A549 (cell line): ENCODE data around the gene DIP2C. TPM values are rescaled to one million over a fixed set of nuclear protein-coding genes. Genes with fewer than 3 reads are reported as not detected.

Experiments
- ATAC-seq, 2 experiments: fragments of 200-7000 bp in 1 of 2; fragments of >200 bp in 1 of 2; cut with Nextera tagmentation in 1 of 2; cut with Tn5 transposase in 1 of 2; 3 replicates each; pipeline versions ENCODE4 v1.8.0 to v1.9.1; 2018 to 2020; ENCODE audit warnings: mild to moderate bottlenecking in 1 of 2, moderate library complexity in 1 of 2
- CTCF ChIA-PET: fragments of 300-600 bp; sonication (Branson Sonifier 250); formaldehyde crosslinking; extraction: SDS; loops from one replicate; lab custom pipeline; 2021; ENCODE audit warnings: antibody characterized with exemption, inconsistent platforms; lab: Yijun Ruan, JAX
- POLR2A ChIA-PET: fragments of 350-600 bp; formaldehyde crosslinking; extraction: SDS; loops from one replicate; lab custom pipeline; 2021; ENCODE audit warnings: antibody characterized with exemption, inconsistent platforms; lab: Yijun Ruan, JAX
- DNase-seq, 2 experiments: peaks; one replicate each; pipeline versions ENCODE4 v3.0.0 to v3.0.0-alpha.2; 2011 to 2016; ENCODE audit warnings: low read depth in 1 of 2, low spot score in 1 of 2
- FAIRE-seq: peaks from 2 replicates; lab custom pipeline; 2011; peaks lifted over from hg19 to GRCh38; lab: Jason Lieb, UNC
- H3K27ac ChIP-seq, 2 experiments: fragments of >200 bp; sonication (Bioruptor Twin); formaldehyde crosslinking; 3 replicates each; pipeline ENCODE4 v1.5.1; 2016 to 2017
- H3K4me1 ChIP-seq: fragments of >200 bp; sonication (Bioruptor Twin); formaldehyde crosslinking; 3 replicates; pipeline ENCODE4 v1.6.1; 2016
- H3K4me2 ChIP-seq: fragments of >200 bp; sonication (Bioruptor Twin); formaldehyde crosslinking; 3 replicates; pipeline ENCODE4 v1.6.1; 2016
- H3K4me3 ChIP-seq: fragments of >200 bp; sonication (Bioruptor Twin); formaldehyde crosslinking; 3 replicates; pipeline ENCODE4 v1.5.1; 2016
- H3K9me3 ChIP-seq: fragments of >200 bp; sonication (Bioruptor Twin); formaldehyde crosslinking; 3 replicates; pipeline ENCODE4 v1.6.1; 2016
- BHLHE40 ChIP-seq: IDR thresholded peaks from 2 replicates; pipeline ENCODE4 v1.6.1; 2012; ENCODE audit warnings: low read depth, low read length, inconsistent platforms
- CBX2 ChIP-seq: fragments of 200-600 bp; sonication (generic); IDR thresholded peaks from 2 replicates; pipeline ENCODE4 v1.6.1; 2016; ENCODE audit warnings: low read depth, mild to moderate bottlenecking, borderline replicate concordance
- CHD2 ChIP-seq: fragments of 150-350 bp; IDR thresholded peaks from 2 replicates; pipeline ENCODE4 v1.6.1; 2014; ENCODE audit warnings: low read length; ENCODE audit not compliant: partially characterized antibody
- EHMT2 ChIP-seq: fragments of 200-600 bp; sonication (generic); IDR thresholded peaks from 2 replicates; pipeline ENCODE4 v1.6.1; 2016; ENCODE audit warnings: antibody characterized with exemption, low read depth, mild to moderate bottlenecking, moderate library complexity
- EP300 ChIP-seq, 2 experiments: fragments of >200 bp; sonication (Bioruptor Twin); formaldehyde crosslinking; IDR thresholded peaks; 2 replicates in 1 of 2; 3 replicates in 1 of 2; pipeline ENCODE4 v1.6.1; 2016 to 2017
- FOSB ChIP-seq: fragments of 250-450 bp; sonication (Bioruptor Pico); IDR thresholded peaks from 2 replicates; pipeline ENCODE4 v1.5.0; 2020; ENCODE audit warnings: mild to moderate bottlenecking, moderate library complexity
- HOXA7 ChIP-seq: fragments of 250-450 bp; sonication (Bioruptor Pico); IDR thresholded peaks from 2 replicates; pipeline ENCODE4 v1.5.0; 2020; ENCODE audit warnings: mild to moderate bottlenecking, moderate library complexity
- MYC ChIP-seq: IDR thresholded peaks from 2 replicates; pipeline ENCODE4 v1.6.1; 2012; ENCODE audit warnings: mild to moderate bottlenecking, inconsistent platforms, low read length, improper control_type of control experiment, borderline replicate concordance
- NFE2L2 ChIP-seq: fragments of 150-350 bp; conservative IDR thresholded peaks from 2 replicates; pipeline ENCODE4 v1.6.1; 2014; ENCODE audit warnings: low read length
- NPAS2 ChIP-seq: fragments of 250-450 bp; sonication (Bioruptor Pico); IDR thresholded peaks from 2 replicates; pipeline ENCODE4 v1.8.0; 2022; ENCODE audit warnings: mild to moderate bottlenecking, moderate library complexity, borderline replicate concordance
- NR3C1 ChIP-seq: fragments of >200 bp; sonication (Bioruptor Twin); formaldehyde crosslinking; IDR thresholded peaks from 3 replicates; pipeline ENCODE4 v1.6.1; 2017
- PHF8 ChIP-seq: fragments of 200-600 bp; sonication (generic); IDR thresholded peaks from 2 replicates; pipeline ENCODE4 v1.6.1; 2016; ENCODE audit warnings: low read depth, mild to moderate bottlenecking, antibody characterized with exemption, moderate library complexity, borderline replicate concordance
- POLR2A ChIP-seq: IDR thresholded peaks from 2 replicates; pipeline ENCODE4 v1.6.1; 2012; ENCODE audit warnings: mild to moderate bottlenecking, low read length
- RARB ChIP-seq: fragments of 250-450 bp; sonication (Bioruptor Pico); IDR thresholded peaks from 2 replicates; pipeline ENCODE4 v1.8.0; 2021; ENCODE audit warnings: mild to moderate bottlenecking, moderate library complexity
- RCOR1 ChIP-seq: fragments of 150-350 bp; IDR thresholded peaks from 2 replicates; pipeline ENCODE4 v1.6.1; 2014; ENCODE audit warnings: antibody characterized with exemption, low read length, low read depth
- RNF2 ChIP-seq: fragments of 200-600 bp; sonication (generic); IDR thresholded peaks from 2 replicates; pipeline ENCODE4 v1.6.1; 2016; ENCODE audit warnings: low read depth, mild to moderate bottlenecking, antibody characterized with exemption, moderate library complexity, borderline replicate concordance
- SREBF2 ChIP-seq: fragments of 450-650 bp; IDR thresholded peaks from 2 replicates; pipeline ENCODE4 v1.6.1; 2014; ENCODE audit warnings: mild to moderate bottlenecking, moderate library complexity
- WGBS: methylation state at CpG from one replicate; pipeline ENCODE4 v1.1.6; 2017; ENCODE audit errors: missing lambda C conversion rate; 5-methylcytosine and 5-hydroxymethylcytosine counted together
- polyA plus RNA-seq, 4 experiments: library from polyadenylated mRNA; depleted of rRNA in 3 of 4; stranded (reverse); fragments of >200 nt; fragmentation: RNase III in 1 of 4; extraction: RNeasy Plus Mini Kit Qiagen cat#74134 plus additional on column Dnase treatment in 1 of 4; gene quantifications; 2 replicates in 3 of 4; 3 replicates in 1 of 4; pipeline ENCODE4 v1.2.3, GENCODE V29; 2011 to 2017
- TF ChIP-seq, protein P1 (sequence below): fragments of >200 bp; sonication (Bioruptor Twin); formaldehyde crosslinking; IDR thresholded peaks from 2 replicates; pipeline ENCODE4 v1.6.1; 2016
- TF ChIP-seq, protein P2 (sequence below): fragments of >200 bp; sonication (Bioruptor Twin); formaldehyde crosslinking; IDR thresholded peaks from 3 replicates; pipeline ENCODE4 v1.5.1; 2016
- TF ChIP-seq, protein P3 (sequence below): fragments of 150-350 bp; IDR thresholded peaks from 2 replicates; pipeline ENCODE4 v1.6.1; 2014; ENCODE audit warnings: low read depth, mild to moderate bottlenecking, low read length
- TF ChIP-seq, protein P4 (sequence below): fragments of 250-450 bp; sonication (Bioruptor Pico); IDR thresholded peaks from 2 replicates; pipeline ENCODE4 v1.5.0; 2021; ENCODE audit warnings: mild to moderate bottlenecking, moderate library complexity, borderline replicate concordance
- TF ChIP-seq, protein P5 (sequence below): fragments of 250-450 bp; sonication (Bioruptor Pico); IDR thresholded peaks from 2 replicates; pipeline ENCODE4 v1.5.0; 2020; ENCODE audit warnings: low read depth, mild to moderate bottlenecking, moderate library complexity
- TF ChIP-seq, protein P6 (sequence below): IDR thresholded peaks from 2 replicates; pipeline ENCODE4 v1.6.1; 2012
- TF ChIP-seq, protein P7 (sequence below): fragments of 450-650 bp; IDR thresholded peaks from 2 replicates; pipeline ENCODE4 v1.6.1; 2014; ENCODE audit warnings: antibody characterized with exemption

Gene DIP2C
- polyA plus RNA-seq, 2 of the 4 experiments (the other 2 are of a cell fraction), result 3.7 to 5.0 TPM

DNA sequence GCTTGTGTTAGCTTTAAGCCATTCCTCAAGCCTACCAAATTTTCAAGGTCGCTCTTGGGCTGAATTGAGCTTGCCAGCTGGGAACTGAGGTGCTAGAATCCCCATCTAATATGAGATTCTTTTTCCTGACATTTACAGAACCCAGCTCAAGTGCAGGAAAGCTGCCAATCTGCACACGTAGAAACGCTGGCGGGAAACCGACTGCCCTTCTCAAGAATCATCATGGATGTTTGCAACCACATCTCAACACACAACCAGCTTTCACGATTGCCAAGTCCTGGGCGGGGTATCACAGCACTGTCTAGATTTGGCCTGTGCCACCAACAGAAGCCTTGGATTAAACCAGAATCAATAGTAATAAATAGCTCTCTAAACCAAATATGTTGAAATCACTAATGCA lies 203.7 kb downstream of the DIP2C start:
- no peaks in the 10 kb centered on the region for H3K9me3 ChIP-seq
- DNase-seq (no peak), FAIRE-seq (no peak), ATAC-seq (no peak)
- no peak for TF ChIP-seq BHLHE40
- TF ChIP-seq CBX2, result no peak
- TF ChIP-seq FOSB (CRISPR knock-in tag), result no peak
- TF ChIP-seq, protein P1, sequence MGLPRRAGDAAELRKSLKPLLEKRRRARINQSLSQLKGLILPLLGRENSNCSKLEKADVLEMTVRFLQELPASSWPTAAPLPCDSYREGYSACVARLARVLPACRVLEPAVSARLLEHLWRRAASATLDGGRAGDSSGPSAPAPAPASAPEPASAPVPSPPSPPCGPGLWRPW, result no peak
- TF ChIP-seq, protein P2, sequence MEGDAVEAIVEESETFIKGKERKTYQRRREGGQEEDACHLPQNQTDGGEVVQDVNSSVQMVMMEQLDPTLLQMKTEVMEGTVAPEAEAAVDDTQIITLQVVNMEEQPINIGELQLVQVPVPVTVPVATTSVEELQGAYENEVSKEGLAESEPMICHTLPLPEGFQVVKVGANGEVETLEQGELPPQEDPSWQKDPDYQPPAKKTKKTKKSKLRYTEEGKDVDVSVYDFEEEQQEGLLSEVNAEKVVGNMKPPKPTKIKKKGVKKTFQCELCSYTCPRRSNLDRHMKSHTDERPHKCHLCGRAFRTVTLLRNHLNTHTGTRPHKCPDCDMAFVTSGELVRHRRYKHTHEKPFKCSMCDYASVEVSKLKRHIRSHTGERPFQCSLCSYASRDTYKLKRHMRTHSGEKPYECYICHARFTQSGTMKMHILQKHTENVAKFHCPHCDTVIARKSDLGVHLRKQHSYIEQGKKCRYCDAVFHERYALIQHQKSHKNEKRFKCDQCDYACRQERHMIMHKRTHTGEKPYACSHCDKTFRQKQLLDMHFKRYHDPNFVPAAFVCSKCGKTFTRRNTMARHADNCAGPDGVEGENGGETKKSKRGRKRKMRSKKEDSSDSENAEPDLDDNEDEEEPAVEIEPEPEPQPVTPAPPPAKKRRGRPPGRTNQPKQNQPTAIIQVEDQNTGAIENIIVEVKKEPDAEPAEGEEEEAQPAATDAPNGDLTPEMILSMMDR, result no peak
- TF ChIP-seq NR3C1, result no peak
- TF ChIP-seq, protein P3, sequence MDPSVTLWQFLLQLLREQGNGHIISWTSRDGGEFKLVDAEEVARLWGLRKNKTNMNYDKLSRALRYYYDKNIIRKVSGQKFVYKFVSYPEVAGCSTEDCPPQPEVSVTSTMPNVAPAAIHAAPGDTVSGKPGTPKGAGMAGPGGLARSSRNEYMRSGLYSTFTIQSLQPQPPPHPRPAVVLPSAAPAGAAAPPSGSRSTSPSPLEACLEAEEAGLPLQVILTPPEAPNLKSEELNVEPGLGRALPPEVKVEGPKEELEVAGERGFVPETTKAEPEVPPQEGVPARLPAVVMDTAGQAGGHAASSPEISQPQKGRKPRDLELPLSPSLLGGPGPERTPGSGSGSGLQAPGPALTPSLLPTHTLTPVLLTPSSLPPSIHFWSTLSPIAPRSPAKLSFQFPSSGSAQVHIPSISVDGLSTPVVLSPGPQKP, result no peak
- no peak for TF ChIP-seq RNF2
- TF ChIP-seq EP300 (IDR thresholded peaks at IDR 0.05), result no peak
- no peak for TF ChIP-seq CHD2
- no peak for TF ChIP-seq EHMT2
- no peak for TF ChIP-seq MYC
- TF ChIP-seq PHF8, result no peak
- TF ChIP-seq HOXA7, result no peak
- TF ChIP-seq, protein P4, sequence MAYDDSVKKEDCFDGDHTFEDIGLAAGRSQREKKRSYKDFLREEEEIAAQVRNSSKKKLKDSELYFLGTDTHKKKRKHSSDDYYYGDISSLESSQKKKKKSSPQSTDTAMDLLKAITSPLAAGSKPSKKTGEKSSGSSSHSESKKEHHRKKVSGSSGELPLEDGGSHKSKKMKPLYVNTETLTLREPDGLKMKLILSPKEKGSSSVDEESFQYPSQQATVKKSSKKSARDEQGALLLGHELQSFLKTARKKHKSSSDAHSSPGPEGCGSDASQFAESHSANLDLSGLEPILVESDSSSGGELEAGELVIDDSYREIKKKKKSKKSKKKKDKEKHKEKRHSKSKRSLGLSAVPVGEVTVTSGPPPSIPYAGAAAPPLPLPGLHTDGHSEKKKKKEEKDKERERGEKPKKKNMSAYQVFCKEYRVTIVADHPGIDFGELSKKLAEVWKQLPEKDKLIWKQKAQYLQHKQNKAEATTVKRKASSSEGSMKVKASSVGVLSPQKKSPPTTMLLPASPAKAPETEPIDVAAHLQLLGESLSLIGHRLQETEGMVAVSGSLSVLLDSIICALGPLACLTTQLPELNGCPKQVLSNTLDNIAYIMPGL, result no peak
- TF ChIP-seq NPAS2 (CRISPR knock-in tag), result no peak
- H3K4me1 ChIP-seq, result peaks cover 5% of the 10 kb centered on the region; the same call in 1 of the 3 replicates
- H3K27ac ChIP-seq, result no peak overlapping the region
- 96% methylated on average over 7 of the region's 7 CpGs for WGBS
- POLR2A ChIA-PET, result no interaction called here
- CTCF ChIA-PET, result interaction anchor here (1.4 kb wide), 1 partner anchor 25 kb away, joined by 5 read pairs; no protein-coding TSS in a partner anchor
- H3K4me3 ChIP-seq, result no peak overlapping the region
- H3K4me2 ChIP-seq, result no peak overlapping the region

DNA sequence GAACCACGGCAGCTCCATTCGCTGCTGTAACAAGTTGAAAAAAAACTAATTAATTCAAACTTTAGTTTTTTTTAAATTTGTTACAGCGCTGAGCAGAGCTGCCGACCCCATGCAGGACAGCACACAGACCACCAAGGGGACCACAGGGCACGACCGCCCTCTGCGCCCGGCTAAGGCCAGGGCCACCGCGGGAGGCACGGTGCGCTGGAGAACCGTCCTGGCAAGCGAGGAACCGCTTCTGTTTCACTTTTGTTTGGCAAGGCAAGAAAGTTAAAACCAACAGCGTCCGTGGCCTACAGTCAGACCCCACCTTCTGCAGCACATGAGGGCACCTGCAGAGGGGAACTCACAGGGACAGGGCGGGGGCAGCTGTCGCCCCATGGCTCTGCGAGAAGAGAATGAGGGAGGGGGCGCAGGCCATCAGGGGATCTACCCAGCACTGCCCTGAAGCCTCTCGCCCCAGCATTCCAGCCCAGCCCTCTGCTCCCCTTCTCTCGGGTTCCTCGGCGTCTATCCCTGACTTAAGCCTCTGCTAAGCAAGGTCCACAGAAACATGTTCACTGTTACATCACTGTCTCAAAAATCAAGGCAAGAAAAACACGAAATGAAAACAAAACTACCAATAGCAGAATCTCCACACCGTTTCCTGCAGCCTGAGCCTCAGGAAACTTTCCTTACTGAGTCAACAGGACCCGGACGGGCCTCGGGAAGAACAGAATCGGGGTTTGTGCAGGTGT lies 204.4 kb downstream of the DIP2C start:
- FAIRE-seq, result no peak
- TF ChIP-seq SREBF2 (no peak), MYC (no peak), RCOR1 (no peak), NFE2L2 (no peak), RARB (CRISPR knock-in tag) (no peak), POLR2A (no peak), NPAS2 (CRISPR knock-in tag) (no peak)
- TF ChIP-seq, protein P5, sequence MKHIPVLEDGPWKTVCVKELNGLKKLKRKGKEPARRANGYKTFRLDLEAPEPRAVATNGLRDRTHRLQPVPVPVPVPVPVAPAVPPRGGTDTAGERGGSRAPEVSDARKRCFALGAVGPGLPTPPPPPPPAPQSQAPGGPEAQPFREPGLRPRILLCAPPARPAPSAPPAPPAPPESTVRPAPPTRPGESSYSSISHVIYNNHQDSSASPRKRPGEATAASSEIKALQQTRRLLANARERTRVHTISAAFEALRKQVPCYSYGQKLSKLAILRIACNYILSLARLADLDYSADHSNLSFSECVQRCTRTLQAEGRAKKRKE (CRISPR knock-in tag), result no peak
- TF ChIP-seq, protein P6, sequence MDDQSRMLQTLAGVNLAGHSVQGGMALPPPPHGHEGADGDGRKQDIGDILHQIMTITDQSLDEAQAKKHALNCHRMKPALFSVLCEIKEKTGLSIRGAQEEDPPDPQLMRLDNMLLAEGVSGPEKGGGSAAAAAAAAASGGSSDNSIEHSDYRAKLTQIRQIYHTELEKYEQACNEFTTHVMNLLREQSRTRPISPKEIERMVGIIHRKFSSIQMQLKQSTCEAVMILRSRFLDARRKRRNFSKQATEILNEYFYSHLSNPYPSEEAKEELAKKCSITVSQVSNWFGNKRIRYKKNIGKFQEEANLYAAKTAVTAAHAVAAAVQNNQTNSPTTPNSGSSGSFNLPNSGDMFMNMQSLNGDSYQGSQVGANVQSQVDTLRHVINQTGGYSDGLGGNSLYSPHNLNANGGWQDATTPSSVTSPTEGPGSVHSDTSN, result no peak
- TF ChIP-seq, protein P4, result no peak
- TF ChIP-seq, protein P7, sequence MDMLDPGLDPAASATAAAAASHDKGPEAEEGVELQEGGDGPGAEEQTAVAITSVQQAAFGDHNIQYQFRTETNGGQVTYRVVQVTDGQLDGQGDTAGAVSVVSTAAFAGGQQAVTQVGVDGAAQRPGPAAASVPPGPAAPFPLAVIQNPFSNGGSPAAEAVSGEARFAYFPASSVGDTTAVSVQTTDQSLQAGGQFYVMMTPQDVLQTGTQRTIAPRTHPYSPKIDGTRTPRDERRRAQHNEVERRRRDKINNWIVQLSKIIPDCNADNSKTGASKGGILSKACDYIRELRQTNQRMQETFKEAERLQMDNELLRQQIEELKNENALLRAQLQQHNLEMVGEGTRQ, result no peak
- TF ChIP-seq, all 56 proteins: peak for 0
- Histone ChIP-seq H3K4me1 (peaks cover 5% of the 10 kb centered on the region; the same call in 1 of the 3 replicates), H3K4me3 (peak overlapping the region; percentile 33), H3K27ac (peak overlapping the region; percentile 39 to 74; a peak in 5 of 6 replicates), H3K9me3 (no peaks in the 10 kb centered on the region), H3K4me2 (peak overlapping the region; percentile 84)
- ChIA-PET POLR2A (no interaction called here), CTCF (interaction anchor here (0.9 to 1.4 kb wide), 2 partner anchors 26 to 305 kb away, joined by 3 to 5 read pairs; no protein-coding TSS in a partner anchor)
- DNase-seq, result no peak
- peak; percentile 7 to 53; a peak in 3 of 6 replicates for ATAC-seq
- WGBS, result 76% methylated on average over 25 of the region's 31 CpGs
